ENCODE results near the gene PHF21B.
"Not testable (repeated sequence)": the region's sequence is repeated elsewhere in the genome, so short reads cannot be mapped to it uniquely, and the experiment has no call there.

The PHF21B gene

DNA sequence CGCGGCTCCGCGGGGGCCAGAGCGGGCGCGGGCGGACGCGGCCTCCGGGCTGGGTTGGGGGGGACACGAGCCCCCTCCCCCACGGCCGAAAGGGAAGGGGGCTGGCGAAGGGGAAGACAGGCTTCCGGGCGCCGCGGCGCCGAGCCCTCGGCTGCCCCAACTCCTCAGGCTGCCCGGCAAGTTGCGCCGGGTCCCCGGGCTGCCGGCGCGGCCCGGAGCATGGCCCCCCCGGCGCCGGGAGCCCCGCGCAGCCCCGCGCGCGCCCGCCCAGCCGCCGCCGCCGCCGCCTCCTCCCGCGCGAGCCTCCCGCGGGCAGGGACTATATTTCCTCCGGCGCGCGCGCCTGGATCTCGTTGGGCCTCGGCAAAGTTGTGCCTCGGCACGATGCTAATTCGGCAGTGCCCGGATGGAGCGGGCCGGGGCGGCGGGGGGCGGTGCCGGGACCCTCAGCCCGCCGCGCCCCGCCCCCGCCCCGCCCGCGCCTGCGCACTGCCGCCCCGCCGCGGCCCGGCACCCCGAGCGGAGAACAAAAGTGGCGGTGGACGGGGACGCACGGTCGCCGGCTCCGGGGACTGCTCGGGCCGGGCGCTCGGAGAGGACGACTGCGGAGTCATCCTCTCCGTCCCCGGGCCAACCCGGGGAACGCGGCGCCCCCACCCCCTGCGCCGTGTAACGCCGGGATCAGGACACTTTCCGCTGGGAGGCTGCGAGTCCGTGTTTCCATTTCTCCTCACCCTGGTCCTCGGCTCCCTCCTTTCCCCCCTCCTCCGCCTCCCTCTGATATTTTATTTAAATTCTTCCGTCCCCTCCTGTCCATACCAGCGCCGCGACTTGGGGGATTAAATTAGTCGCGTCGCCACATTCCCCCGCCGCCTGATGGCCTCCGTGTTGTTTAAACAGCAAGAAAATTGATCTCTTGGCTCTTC, at the start of gene PHF21B:
Gene PHF21B (minus strand): TSS at position 400 of the 926 bp plus-strand sequence. CDS start 456 bp downstream, outside the sequence.
- no peak for DNase-seq

- DNase-seq = no peak
Observed at GRCh38 chr22:45059296-45059695, 49.5 kb upstream of the PHF21B start.

GRCh38 chr22:45058622-45058912, 48.8 kb upstream of the PHF21B start:
- DNase-seq = no peak

DNA sequence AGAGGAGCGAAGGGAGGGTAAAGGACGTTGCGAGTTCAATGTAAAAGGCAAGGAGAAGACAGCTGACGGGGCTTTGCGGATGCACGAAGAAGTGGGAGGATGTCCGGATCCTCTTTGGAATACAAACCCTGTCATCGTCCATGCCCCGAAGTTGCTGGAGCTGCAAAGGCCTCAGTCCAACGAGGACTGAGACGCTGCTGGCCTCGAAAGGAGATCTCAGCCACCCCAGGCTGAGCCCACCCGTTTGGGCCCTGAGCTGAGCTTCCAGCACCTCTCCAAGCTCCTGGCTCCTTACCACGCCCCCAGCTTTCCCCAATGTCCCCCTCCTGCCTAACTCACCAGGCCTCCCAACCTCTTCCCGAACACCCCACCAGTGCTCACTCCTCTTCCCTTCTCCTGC, 46.1 kb upstream of the PHF21B start:
- no peak for DNase-seq

DNA sequence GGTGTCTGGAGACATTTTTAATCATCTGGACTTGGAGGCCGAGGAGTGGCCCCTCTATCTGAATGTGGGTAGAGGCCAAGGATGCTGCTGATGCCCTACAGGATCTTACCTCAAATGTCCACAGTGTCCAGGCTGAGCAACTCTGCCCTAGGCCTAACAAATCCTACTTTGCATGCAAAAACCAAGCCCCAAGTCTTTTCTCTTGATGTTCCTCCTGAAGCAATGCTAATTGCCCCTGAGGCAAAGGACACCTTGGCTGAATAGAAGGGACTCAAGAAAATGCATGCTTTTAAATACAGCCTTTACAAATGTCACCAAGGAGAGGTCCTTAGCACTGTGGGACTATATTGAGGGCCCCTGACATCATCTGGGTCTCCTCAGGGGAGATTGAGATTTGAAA, 43.8 kb upstream of the PHF21B start:
- DNase-seq = no peak

DNA sequence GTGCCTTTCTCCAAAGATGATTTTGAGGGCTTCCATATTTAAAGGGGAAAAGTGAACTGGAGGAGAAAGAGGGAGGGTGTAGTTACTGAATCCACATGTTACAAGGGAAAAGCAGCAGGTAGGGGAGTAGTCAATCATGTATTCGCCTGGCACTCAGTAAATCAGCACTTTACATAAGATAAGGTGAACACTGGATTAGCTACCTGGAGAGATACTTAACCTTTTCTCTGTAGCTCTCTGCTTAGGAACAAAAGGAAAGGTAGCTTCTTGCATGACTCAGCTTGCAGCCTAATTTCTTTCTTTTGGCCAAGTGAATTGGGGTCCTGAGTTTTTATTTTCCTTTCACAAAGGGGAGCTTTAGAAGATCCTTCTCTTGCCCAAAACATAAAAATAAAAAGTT, 43.3 kb upstream of the PHF21B start:
- no peak for DNase-seq

GRCh38 chr22:45052665-45053064, 42.9 kb upstream of the PHF21B start:
- DNase-seq = not testable (repeated sequence)

GRCh38 chr22:45051946-45052345, 42.1 kb upstream of the PHF21B start:
- no peak for DNase-seq

- no peak for DNase-seq
Observed at GRCh38 chr22:45051419-45051818, 41.6 kb upstream of the PHF21B start.

DNA sequence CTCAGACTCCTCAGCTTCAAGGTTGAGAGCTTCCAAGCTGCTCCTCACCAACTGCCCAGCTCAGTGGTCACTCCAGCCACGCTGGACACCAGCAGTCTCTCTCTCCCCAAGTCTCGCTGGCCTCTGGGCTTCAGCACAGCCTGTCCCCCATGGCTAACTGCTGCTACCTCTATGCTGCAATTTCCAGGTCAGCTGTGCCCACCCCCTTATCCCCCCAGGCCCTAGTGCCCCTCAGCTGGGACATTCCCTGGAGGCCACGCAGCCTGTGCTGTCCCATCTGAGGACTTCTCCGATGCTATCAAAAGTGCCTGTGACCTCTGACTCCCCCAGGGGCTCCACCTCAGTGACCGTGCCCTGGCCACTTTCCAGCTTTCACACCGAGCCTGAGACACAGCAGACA, 37.5 kb upstream of the PHF21B start:
- no peak for DNase-seq

- DNase-seq = no peak
Observed at GRCh38 chr22:45045208-45045607, 35.4 kb upstream of the PHF21B start.

GRCh38 chr22:45042263-45042662, 32.5 kb upstream of the PHF21B start:
- DNase-seq = no peak

DNA sequence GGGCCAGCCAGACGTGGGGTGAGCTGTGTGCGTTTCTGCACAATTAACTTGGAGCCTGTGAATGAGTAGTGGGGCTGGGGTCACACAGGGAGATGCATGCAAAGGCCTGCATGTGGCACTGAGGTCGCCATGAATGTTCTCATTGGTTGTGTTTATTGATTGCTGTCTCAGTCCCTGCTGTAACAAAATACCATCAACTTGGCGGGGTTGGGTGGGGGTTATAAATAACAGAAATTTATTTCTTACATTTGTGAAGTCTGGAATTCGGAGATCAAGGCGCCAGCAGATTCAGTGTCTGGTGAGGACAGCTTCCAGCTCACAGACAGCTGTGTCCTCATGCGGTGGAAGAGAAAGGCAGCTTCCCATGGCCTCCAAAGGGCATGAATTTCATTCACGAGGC, 29.3 kb upstream of the PHF21B start:
- no peak for DNase-seq

GRCh38 chr22:45036154-45036553, 26.3 kb upstream of the PHF21B start:
- DNase-seq = no peak

GRCh38 chr22:45034821-45035220, 25.0 kb upstream of the PHF21B start:
- no peak for DNase-seq

- DNase-seq = no peak
Observed at GRCh38 chr22:45034156-45034555, 24.4 kb upstream of the PHF21B start.

DNA sequence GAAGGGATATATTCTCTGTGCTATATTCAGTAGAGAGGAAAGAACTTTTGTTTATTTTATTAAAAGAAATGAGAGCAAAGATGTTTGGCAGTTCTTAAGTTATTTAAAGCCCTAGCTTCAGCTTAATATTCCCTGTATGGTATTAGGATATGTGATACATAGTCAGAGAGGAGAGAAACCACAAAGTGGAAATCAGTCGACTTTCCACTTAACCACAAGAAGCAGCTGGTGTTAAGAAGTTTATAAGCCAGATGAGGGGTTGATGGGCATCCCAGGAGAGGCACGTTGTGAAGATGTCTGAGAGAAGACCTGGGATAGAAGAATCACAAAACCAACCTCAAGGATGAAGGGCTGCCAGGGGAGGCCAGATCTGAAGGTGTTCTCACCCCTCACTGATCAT, 23.3 kb upstream of the PHF21B start:
- no peak for DNase-seq

- no peak for DNase-seq
Observed at GRCh38 chr22:45031629-45032403, 22.0 kb upstream of the PHF21B start.

GRCh38 chr22:45029501-45029900, 19.7 kb upstream of the PHF21B start:
- DNase-seq = no peak

- no peak for DNase-seq
Observed at GRCh38 chr22:45026511-45026910, 16.7 kb upstream of the PHF21B start.

GRCh38 chr22:45023431-45023830, 13.6 kb upstream of the PHF21B start:
- DNase-seq = no peak

DNA sequence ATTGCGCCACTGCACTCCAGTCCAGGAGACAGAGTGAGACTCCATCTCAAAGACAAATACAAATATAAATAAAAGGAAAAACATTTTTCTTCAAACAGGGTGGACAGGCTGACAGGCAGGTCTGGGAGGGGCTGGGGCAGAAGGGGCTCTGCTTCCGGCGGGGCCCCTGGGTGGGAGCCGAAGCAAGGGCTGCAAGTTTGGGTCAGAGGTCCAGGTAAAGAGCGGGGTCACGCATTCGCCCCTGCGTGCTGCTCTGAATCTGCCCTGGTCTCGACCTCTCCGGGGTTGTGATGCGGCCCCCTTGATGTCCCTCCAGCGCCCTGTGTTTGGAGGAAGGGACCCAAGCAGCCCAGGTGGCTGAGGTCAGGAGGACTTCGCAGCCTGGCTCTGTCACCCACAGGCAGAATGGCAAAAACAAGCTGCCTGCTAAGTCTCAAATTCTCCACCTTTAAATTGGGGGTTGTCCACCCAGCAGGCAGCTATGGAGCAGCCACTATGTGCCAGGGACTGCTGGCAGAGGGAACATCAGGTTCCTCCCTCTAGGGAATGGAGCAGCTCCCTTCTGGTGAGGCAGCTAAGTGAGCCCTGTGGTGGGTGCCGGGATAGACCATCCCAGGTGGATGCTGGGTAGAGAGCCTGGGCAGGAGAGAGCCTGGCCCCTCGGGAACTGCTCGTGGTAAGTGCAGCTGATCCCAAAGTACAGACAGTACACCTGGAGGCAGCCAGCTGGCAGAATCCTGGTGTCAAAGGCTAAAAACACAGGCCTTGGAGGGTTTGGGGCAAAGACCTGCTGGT, 10.3 kb upstream of the PHF21B start:
- no peak for DNase-seq

DNA sequence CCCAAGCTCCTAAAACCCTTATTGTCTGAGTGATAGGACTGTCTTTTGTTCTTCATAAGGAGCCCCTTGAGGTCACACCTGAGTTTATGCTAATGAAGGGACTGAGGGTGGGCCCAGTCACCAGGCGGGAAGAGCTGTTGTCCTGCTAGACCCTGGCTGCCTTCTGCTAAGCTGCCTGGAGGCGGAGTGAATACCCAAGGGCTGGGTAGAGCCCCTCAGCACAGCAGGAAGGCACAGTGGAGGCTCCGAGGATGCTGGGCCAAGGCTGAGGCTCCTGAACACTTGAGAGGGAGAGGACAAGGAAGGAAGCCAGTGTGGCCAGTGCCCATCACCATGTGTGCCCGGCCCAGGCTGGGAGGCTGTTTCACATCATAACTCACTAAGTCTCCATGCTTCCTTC, 4.8 kb upstream of the PHF21B start:
- no peak for DNase-seq
